GM12801 (cell line): ENCODE measurements around the gene RPL19.

ENCODE experiments used
- CTCF ChIP-seq: IDR thresholded peaks from one replicate; pipeline ENCODE4 v1.5.1; 2011; ENCODE audit warnings: control low read depth; ENCODE audit not compliant: insufficient read length; ENCODE audit errors: extremely low read depth

The RPL19 gene

GRCh38 chr17:39200070-39200879 is at the start of gene RPL19:
Gene RPL19 (plus strand): TSS chr17:39200283. CDS start chr17:39200345, 62 bp downstream.
- no peak for TF ChIP-seq CTCF

GRCh38 chr17:39150795-39151149 is 49.3 kb upstream of the RPL19 start:
- no peak for TF ChIP-seq CTCF

GRCh38 chr17:39151150-39151942 is 48.7 kb upstream of the RPL19 start, which contains the start of gene PLXDC1:
Gene PLXDC1 (minus strand): TSS chr17:39151637. CDS start chr17:39151437, 200 bp downstream.
- TF ChIP-seq CTCF: no peak

- no peak for TF ChIP-seq CTCF
These were observed 47.9 kb upstream of the RPL19 start for GRCh38 chr17:39151943-39152818.

- no peak for TF ChIP-seq CTCF
These were observed 46.5 kb upstream of the RPL19 start for GRCh38 chr17:39153599-39154051.

- TF ChIP-seq CTCF: no peak
These were observed 44.4 kb upstream of the RPL19 start for GRCh38 chr17:39155654-39156053.
